GM19455 (cell line): ENCODE measurements around the gene PI4KA.
"Not testable (repeated sequence)": the region's sequence is repeated elsewhere in the genome, so short reads cannot be mapped to it uniquely, and the experiment has no call there.

Experiments used
- ATAC-seq: cut with Tn5 transposase; IDR thresholded peaks from one replicate; pipeline ENCODE4 v1.9.1; 2021; ENCODE audit not compliant: unreplicated experiment

PI4KA gene

GRCh38 chr22:20852076-20852475 lies 6.5 kb downstream of the PI4KA start:
- no peak for ATAC-seq

- no peak for ATAC-seq
Measured at GRCh38 chr22:20847318-20847822, 11.2 kb downstream of the PI4KA start.

- ATAC-seq = no peak
Measured at GRCh38 chr22:20844055-20845037, 14.3 kb downstream of the PI4KA start.

GRCh38 chr22:20843501-20843900 lies 15.1 kb downstream of the PI4KA start:
- ATAC-seq = no peak

GRCh38 chr22:20840646-20841371 lies 17.8 kb downstream of the PI4KA start:
- no peak for ATAC-seq

- no peak for ATAC-seq
Measured at GRCh38 chr22:20839837-20840645, 18.6 kb downstream of the PI4KA start.

GRCh38 chr22:20839354-20839753 lies 19.3 kb downstream of the PI4KA start:
- not testable (repeated sequence) for ATAC-seq

- no peak for ATAC-seq
Measured at GRCh38 chr22:20836987-20837823, 21.4 kb downstream of the PI4KA start.

GRCh38 chr22:20834725-20835124 lies 23.9 kb downstream of the PI4KA start:
- ATAC-seq = no peak

GRCh38 chr22:20834206-20834605 lies 24.4 kb downstream of the PI4KA start:
- no peak for ATAC-seq

GRCh38 chr22:20833225-20833665 lies 25.4 kb downstream of the PI4KA start:
- no peak for ATAC-seq

GRCh38 chr22:20829491-20830134 lies 29.0 kb downstream of the PI4KA start:
- ATAC-seq = no peak

- not testable (repeated sequence) for ATAC-seq
Measured at GRCh38 chr22:20826373-20827152, 32.0 kb downstream of the PI4KA start.

GRCh38 chr22:20825624-20826023 lies 33.0 kb downstream of the PI4KA start:
- no peak for ATAC-seq

GRCh38 chr22:20825216-20825615 lies 33.4 kb downstream of the PI4KA start:
- not testable (repeated sequence) for ATAC-seq

- no peak for ATAC-seq
Measured at GRCh38 chr22:20823264-20823663, 35.3 kb downstream of the PI4KA start.

- ATAC-seq = no peak
Measured at GRCh38 chr22:20822240-20822639, 36.4 kb downstream of the PI4KA start.

- ATAC-seq = not testable (repeated sequence)
Measured at GRCh38 chr22:20821717-20822239, 36.8 kb downstream of the PI4KA start.
